Measurements from ENCODE around the gene P3H3.
A peak's percentile ranks its signal among the peaks of the same experiment; 100 is the strongest.

P3H3 gene

GRCh38 chr12:6799147-6799546 lies 29.1 kb upstream of the P3H3 start:
- DNase-seq (ENCODE audit: extremely low read depth in 1 of 2, low read depth in 1 of 2), result no peak

- no peak for DNase-seq (ENCODE audit: extremely low read depth in 1 of 2, low read depth in 1 of 2)
These were observed 21.0 kb upstream of the P3H3 start for GRCh38 chr12:6807170-6807569.

- DNase-seq (ENCODE audit: extremely low read depth in 1 of 2, low read depth in 1 of 2), result no peak
These were observed 19.2 kb upstream of the P3H3 start for GRCh38 chr12:6809056-6809455.

- DNase-seq (ENCODE audit: extremely low read depth in 1 of 2, low read depth in 1 of 2), result no peak
These were observed 17.4 kb upstream of the P3H3 start for GRCh38 chr12:6810758-6811157.

DNA sequence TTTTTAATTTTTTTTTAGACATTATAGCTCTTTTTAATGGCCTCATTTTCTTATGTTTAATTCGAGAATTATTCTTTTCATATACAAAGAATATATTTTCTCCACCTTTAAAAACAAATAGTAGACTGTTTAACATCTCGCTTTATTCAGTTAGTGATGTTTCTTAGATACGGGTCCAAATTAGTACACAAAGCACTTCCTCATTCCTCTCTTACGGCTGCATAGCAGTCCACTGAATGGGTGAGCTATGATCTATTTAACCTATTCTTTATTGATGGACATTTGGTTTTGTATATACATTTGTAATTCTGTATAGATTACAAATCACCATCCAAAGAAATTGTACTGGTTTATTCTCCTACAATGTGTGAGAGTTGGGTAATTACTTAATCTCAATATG lies 14.8 kb upstream of the P3H3 start:
- no peak for DNase-seq (ENCODE audit: extremely low read depth in 1 of 2, low read depth in 1 of 2)

DNA sequence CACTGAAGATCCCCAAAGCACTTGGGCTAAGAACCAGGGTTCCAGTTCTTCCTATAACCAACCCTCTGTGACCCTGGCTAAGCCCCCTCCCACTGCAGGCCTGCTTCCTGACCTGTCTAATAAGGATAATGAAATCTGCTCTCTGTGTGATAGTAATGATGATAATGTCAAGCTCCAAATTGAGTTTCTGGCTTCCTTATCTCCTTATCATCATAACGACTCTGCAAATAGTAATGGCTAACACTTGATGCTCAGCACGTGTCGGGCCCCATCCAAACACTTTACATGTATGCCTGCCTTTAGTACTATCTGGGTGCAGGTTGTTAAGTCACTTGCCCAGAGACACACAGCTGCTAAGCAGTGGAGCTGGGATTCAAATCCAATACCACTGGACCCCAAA lies 11.6 kb upstream of the P3H3 start:
- no peak for DNase-seq (ENCODE audit: extremely low read depth in 1 of 2, low read depth in 1 of 2)

GRCh38 chr12:6817098-6817497 lies 11.1 kb upstream of the P3H3 start:
- DNase-seq (ENCODE audit: extremely low read depth in 1 of 2, low read depth in 1 of 2), result no peak

GRCh38 chr12:6817662-6818157 lies 10.5 kb upstream of the P3H3 start:
- DNase-seq (ENCODE audit: extremely low read depth in 1 of 2, low read depth in 1 of 2), result no peak

DNA sequence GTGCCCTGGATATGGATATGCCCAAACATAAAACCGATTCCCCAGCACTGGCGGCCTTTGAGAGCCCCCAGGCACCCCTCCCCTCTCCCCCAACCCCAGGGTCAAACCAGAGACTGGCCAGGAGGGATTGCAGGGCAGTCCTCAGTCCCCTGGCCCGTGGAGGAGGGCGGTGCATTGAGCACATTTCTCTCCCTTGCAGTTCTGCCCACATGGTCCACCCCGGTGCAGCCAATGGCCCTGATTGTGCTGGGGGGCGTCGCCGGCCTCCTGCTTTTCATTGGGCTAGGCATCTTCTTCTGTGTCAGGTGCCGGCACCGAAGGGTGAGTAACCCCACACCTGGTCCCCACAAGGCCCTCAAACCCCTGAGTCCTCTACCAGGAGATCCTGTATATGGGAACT lies 10.0 kb upstream of the P3H3 start:
- no peak for DNase-seq (ENCODE audit: extremely low read depth in 1 of 2, low read depth in 1 of 2)

DNA sequence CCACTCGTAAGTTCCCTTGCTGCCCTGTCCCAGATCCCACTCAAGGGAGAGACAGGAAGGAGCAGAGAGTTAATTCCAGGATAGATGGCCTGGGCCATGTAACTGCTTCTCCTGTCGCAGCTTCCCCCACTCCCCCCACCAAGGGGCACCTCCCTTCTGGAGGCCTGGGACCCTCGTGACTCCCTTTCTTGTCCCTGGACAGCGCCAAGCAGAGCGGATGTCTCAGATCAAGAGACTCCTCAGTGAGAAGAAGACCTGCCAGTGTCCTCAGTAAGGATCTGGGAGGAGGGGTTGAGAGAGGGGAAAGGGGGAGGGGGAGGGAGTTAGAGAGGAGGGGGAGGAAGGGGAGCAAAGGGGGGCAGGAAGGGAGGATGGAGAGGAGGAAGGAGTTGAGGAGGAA lies 9.6 kb upstream of the P3H3 start:
- no peak for DNase-seq (ENCODE audit: extremely low read depth in 1 of 2, low read depth in 1 of 2)

DNA sequence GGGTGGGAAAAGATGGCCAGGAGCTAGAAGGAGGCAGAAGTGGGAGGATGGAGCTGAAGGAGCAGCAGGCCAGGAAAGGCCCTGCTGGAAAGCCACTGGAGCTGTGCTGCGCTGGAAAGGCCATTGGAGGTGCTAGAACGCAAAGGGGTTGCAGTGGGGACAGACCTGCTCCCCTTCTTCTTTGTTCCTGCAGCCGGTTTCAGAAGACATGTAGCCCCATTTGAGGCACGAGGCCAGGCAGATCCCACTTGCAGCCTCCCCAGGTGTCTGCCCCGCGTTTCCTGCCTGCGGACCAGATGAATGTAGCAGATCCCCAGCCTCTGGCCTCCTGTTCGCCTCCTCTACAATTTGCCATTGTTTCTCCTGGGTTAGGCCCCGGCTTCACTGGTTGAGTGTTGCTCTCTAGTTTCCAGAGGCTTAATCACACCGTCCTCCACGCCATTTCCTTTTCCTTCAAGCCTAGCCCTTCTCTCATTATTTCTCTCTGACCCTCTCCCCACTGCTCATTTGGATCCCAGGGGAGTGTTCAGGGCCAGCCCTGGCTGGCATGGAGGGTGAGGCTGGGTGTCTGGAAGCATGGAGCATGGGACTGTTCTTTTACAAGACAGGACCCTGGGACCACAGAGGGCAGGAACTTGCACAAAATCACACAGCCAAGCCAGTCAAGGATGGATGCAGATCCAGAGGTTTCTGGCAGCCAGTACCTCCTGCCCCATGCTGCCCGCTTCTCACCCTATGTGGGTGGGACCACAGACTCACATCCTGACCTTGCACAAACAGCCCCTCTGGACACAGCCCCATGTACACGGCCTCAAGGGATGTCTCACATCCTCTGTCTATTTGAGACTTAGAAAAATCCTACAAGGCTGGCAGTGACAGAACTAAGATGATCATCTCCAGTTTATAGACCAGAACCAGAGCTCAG lies 8.8 kb upstream of the P3H3 start:
- no peak for DNase-seq (ENCODE audit: extremely low read depth in 1 of 2, low read depth in 1 of 2)

- no peak for DNase-seq (ENCODE audit: extremely low read depth in 1 of 2, low read depth in 1 of 2)
These were observed 8.0 kb upstream of the P3H3 start for GRCh38 chr12:6820166-6820565.

- no peak for DNase-seq (ENCODE audit: extremely low read depth in 1 of 2, low read depth in 1 of 2)
These were observed 6.4 kb upstream of the P3H3 start, which contains the start of gene GPR162 for GRCh38 chr12:6821591-6822425. TSS of gene GPR162 (plus strand) at chr12:6821821. CDS start at chr12:6823899, 2,078 bp downstream.

DNA sequence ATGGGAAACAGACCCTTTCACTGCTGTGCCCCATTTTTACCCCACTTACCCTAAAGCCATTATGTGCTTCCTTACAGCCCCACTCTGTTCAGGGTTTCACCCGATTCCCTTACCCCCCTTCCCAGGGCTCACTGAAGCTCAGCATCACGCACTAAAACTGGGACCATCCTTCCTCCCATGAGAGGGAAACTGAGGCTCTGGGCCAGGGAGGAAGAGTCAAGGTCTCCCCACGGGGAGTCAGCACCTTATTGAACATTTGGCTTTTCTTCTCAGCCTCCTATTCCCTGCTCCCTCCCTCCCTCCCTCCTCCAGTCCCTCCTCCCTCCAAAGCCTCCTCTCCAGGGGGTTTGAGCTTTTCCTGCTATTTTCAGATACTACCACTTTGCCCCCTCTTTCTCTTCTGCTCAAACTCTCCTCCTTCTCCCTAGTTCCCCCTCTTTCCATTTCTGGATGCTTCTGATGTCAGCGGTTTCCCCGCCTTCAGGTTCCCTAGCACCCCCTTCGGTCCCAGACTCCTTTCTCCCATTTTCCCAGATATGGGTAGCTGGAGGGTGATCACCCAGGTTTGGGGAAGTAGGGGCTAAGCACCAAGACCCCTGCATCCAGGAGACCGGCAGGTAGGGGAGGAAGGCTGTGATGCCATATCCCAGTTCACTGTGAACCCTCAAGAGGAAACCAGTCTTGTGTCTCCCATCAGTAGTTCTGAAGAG lies 5.6 kb upstream of the P3H3 start:
- no peak for DNase-seq (ENCODE audit: extremely low read depth in 1 of 2, low read depth in 1 of 2)

DNA sequence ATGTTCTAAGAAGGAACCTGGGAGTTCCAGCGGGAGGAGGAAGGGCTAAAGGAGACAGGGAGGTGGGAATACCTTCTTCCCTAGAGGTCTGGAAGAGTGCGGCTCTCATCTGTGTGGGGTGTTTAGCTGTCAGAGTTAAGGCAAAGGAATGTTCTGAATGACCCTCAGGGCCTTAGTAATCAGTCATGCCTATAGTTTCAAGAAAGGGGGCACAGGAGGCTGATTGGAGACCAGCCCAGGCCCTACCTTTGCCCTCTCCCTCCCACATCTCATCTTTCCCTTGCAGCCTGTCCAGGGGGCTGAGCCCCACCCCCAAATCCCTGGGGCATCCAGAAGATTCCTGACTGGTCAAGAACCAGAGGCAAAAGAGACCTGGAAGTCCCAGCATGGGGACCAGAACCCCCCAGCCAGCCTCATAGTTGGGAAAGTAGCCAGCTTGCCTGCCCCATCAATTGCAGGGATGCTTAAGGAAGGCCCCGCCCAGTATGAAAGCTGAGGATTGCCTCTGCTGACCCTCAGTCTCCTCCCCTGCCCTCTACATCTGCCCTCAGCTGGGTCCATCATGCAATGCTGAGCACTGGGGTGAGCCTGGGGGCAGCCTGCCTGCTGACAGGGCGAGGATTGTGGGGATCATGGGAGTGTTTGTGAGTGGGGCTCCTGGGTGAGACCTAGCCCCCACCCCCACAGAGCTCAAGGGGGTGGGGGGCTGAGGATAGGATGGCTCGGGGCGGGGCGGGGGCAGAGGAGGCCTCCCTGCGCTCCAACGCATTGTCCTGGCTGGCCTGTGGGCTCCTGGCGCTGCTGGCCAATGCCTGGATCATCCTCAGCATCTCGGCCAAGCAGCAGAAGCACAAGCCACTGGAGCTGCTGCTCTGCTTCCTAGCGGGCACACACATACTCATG lies 4.8 kb upstream of the P3H3 start:
- no peak for DNase-seq (ENCODE audit: extremely low read depth in 1 of 2, low read depth in 1 of 2)

- no peak for DNase-seq (ENCODE audit: extremely low read depth in 1 of 2, low read depth in 1 of 2)
These were observed 4.0 kb upstream of the P3H3 start for GRCh38 chr12:6824085-6824775.

DNA sequence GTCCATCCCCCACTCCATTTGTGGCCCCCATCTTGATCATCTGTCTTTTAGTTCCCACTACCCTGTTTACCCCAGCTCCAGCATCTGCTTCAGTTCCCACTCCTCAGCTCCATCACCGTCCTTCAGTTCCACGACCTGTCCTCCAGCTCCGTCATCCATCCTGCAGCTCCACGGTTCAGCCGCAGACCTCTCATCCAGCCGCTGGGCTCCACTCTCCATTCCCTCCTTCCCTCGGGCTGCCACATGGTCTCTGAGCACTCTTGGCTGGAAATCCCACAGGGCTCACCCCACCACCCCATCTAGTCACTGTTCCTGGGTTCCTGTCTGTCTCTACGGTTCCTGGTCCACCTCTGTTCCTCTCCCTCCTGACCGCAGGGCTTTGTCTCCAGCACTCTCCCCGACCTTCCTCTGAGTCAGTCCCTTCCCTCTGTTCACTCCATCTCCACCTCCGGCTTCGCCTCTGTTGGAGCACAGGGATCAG lies 3.3 kb upstream of the P3H3 start:
- DNase-seq (ENCODE audit: extremely low read depth in 1 of 2, low read depth in 1 of 2), result no peak

GRCh38 chr12:6825398-6826124 lies 2.6 kb upstream of the P3H3 start:
- DNase-seq (ENCODE audit: extremely low read depth in 1 of 2, low read depth in 1 of 2), result peak; percentile 56 to 67
